HG03439 (cell line): ENCODE data around the gene TRIM65.
"Not testable (repeated sequence)": the region's sequence is repeated elsewhere in the genome, so short reads cannot be mapped to it uniquely, and the experiment has no call there.

ENCODE experiments used
- ATAC-seq: cut with Tn5 transposase; IDR thresholded peaks from one replicate; pipeline ENCODE4 v1.9.1; 2021; ENCODE audit warnings: mild to moderate bottlenecking, moderate library complexity; ENCODE audit not compliant: unreplicated experiment

TRIM65 gene

GRCh38 chr17:75876190-75876937 is 20.4 kb downstream of the TRIM65 start:
- ATAC-seq, result no peak

GRCh38 chr17:75875940-75876189 is 20.9 kb downstream of the TRIM65 start:
- no peak for ATAC-seq

GRCh38 chr17:75875182-75875939 is 21.4 kb downstream of the TRIM65 start:
- no peak for ATAC-seq

DNA sequence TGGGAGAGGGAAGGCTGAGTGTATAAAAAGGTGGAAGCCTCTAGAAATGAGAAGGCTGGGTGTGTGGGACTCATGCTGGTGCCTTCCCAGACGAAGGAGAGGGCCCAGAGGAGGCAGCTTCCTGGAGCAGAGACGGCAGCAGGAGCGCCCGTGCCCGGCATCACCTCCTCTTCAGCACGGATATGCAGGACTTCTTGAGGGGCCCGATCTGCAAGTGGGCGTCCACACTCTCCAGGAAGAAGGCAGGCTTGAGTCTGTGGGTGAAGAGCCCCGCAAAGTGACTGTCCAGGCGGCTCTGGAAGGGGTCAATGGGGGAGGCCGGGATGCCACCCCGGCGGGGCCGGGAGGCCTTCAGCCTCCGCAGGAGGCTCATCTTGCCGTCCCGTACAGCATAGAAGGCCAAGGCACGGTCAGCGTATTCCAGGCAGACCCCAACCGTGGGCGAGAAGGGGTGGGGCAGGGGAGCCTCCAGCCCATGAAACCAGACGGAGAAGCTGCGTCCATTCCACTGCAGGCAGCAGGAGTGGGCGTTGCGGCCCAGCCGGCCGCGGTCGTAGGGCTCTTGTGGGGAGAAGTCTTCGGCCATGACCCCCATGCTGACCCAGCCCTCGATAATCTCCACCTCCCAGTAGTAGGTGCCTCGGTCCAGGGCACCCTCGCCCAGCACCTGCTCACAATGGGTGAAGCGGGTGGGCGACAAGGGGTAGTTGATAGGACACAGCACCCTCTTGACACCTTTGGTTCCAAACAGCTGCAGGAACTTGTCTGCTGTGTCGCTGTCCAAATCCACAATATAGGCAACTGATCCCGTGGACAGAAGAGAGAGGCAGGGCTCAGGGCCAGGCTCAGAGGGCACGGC is 22.2 kb downstream of the TRIM65 start:
- no peak for ATAC-seq

DNA sequence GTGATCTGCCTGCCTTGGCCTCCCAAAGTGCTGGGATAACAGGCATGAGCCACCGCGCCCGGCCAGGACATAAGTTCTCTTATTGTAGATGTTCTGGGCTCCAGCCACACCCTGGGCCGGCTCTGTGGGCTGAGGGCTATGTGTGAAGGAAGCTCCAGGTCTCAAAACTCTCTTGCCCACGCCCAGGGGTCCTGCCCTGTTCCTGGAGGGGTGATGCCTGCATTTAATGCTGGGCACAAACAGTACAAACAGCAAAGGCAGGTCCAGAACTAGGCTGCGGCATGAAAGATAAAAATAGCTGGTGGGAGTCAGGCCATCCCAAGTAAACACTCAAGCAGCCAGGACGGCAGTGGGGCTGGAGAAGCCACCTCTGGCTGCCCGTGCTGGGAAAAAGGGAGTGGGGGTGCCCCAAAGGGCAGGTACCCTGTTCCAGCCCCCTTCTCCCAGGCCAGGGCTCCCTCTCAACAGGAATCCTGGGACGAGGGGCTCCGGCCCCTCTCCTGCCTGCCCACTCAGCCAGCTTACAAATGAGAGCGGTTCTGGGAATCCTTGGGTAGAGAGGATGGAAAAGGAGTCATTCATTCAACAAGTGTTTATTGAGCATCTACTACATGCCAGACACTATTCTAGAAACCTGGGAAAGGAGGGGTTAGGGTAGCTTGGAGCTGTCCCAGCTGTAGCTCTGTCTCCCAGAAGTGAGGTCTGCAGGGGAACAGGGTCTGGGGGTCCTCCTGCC is 23.0 kb downstream of the TRIM65 start:
- ATAC-seq, result no peak

DNA sequence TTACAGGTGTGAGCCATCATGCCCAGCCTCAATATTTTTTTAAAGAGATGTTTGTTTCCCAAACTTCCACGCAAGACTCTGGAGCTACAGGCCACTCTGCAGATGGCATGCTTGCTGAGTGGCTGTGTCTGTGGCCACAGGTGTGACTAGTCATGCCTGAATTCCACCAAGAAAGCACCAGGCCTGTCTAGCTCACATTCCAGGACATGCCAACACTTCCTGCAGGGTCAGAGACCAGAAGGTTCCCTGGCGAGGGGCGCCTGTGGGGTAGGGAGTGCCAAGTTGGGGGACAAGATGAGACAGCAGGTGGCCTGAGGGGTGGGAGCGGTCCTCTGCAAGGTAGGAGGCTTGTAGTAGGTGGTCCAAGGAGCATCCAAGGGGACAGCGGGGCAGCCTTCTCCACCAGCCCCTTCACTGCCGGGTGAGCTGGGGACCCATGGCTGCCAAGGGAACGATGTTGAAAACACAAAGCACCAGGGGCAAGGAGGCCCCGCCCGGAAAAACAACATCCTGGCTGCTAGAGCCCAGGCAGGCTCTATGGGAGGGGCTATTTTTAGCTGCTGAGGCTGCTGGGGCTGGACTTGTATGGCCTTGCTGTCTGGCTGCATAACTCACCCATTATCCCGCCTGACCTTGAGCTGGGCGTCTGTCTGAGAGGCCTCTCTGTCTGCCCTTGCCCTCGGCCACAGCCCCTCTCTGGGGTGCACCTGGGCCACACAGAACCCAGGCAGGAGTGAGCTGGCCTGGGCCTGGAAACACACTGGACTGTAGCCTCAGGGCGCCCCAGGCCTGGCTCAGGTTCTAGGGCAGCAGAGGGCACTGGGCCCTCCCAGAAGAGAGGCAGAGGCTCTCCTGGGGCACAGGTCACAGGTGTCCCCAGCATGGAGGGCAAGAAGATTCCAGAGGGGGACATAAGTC is 24.1 kb downstream of the TRIM65 start:
- ATAC-seq, result no peak

GRCh38 chr17:75870228-75870627 is 26.5 kb downstream of the TRIM65 start:
- not testable (repeated sequence) for ATAC-seq

DNA sequence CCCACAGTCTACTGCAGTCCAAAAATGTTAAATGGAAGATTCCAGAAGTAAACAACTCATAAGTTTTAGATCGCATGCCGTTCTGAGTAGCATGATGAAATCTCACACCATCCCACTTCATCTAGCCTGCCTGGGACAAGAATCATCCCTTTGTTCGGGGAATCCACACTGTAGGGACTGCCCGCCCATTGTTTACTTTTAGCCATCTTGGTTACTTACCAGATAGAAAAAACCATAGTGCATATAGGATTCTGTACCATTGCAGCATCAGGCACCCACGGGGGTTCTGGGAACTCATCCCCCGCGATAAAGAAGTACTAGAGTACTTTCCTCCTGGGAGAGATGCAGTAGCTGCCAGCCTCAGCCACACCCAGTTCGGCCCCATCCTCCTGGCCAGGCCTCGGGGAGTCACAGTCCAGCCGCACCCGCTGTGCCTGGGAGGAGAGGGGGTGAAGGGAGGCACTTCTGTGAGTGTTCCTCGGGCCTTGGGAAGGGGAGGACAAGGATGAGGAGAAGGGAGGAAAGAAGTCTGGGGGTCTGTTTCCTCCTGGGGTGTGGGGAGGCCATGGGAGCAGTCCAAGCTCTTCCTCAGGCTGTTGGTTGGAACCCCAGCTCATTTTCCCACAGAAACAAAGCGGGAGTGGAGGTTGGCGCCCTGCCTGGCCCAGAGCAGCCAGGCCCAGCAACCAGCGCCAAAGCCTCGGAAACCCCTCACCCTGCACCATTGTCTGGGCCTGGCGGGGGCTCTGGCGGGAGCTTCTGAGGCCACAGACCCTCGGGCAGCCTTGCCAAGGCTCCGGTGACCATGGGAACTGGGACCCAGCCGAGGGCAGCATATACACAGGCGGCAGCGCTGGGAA is 27.2 kb downstream of the TRIM65 start:
- no peak for ATAC-seq

DNA sequence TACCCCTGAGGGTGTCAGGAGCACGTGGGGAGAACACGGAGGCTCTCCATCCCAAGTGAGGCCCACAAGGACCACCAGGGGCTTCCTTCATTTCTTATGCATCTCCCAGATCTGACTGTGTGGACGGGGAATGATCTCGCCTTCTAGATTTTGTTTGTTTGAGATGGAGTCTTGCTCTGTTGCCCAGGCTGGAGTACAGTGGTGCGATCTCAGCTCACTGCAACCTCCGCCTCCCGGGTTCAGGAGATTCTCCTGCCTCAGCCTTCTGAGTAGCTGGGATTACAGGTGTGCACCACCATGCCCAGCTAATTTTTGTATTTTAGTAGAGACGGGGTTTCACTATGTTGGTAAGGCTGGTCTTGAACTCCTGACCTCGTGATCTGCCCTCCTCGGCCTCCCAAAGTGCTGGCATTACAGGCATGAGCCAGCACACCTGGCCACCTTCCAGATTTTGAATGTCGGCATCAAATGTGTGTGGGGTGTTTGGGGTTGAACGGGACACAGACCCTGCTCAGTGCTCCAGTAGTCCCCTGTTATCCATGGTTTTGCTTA is 27.9 kb downstream of the TRIM65 start:
- not testable (repeated sequence) for ATAC-seq

DNA sequence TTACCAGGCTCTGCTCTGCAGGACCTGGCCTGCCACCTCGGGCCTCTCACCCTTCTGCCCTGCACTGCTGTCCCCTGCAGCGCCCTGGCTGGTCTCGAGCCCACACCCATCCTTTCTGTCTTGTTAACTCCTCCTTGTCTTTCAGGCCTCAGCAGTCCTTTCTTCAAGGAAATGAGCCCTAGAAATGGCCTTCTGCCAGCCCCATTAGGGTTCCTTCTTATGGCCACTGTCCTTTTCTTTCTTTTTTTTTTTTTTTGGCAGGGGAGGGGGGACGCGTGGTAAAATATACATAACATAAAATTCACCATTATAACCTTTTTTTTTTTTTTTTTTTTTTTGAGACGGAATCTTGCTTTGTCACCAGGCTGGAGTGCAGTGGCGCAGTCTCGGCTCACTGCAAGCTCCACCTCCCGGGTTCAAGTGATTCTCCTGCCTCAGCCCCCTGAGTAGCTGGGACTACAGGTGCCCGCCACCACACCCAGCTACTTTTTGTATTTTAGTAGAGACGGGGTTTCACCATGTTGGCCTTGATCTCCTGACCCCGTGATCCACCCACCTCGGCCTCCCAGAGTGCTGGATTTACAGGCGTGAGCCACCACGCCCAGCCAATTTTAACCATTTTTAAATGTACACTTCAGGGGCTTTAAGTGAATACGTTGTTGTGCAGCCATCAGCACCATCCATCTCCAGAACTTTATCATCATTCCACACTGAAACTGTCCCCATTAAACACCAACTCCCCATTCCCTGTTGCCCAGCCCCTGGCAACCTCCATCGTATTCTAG is 31.2 kb downstream of the TRIM65 start:
- ATAC-seq, result not testable (repeated sequence)

- peak; percentile 9 for ATAC-seq
Measured at GRCh38 chr17:75864887-75865286, 31.9 kb downstream of the TRIM65 start.

DNA sequence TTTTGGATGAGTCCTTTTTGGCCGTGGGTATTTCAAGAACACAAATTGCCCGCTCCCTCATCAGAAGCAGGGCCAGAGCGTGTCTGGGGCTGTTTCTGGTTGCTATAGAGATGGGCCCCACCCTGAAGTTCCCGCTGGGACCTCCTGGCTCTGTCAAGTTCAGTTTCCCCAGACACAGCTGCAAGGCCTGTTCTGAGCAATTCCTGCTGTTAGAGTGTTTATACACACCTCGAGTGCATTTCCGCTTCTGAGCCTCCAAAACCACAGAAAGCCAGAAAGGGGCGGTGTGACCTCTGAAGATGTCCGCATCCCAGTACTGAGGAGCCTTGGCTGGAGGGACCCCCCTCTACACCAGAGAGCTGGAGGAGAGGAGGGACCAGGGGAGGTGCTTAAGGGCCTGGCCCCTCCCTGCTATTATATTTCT is 32.3 kb downstream of the TRIM65 start:
- peak; percentile 60 for ATAC-seq

- no peak for ATAC-seq
Measured at GRCh38 chr17:75861927-75862317, 34.8 kb downstream of the TRIM65 start.

- ATAC-seq, result not testable (repeated sequence)
Measured at GRCh38 chr17:75859358-75859757, 37.4 kb downstream of the TRIM65 start.

GRCh38 chr17:75856062-75856756 is 40.5 kb downstream of the TRIM65 start:
- peak; percentile 0 for ATAC-seq

DNA sequence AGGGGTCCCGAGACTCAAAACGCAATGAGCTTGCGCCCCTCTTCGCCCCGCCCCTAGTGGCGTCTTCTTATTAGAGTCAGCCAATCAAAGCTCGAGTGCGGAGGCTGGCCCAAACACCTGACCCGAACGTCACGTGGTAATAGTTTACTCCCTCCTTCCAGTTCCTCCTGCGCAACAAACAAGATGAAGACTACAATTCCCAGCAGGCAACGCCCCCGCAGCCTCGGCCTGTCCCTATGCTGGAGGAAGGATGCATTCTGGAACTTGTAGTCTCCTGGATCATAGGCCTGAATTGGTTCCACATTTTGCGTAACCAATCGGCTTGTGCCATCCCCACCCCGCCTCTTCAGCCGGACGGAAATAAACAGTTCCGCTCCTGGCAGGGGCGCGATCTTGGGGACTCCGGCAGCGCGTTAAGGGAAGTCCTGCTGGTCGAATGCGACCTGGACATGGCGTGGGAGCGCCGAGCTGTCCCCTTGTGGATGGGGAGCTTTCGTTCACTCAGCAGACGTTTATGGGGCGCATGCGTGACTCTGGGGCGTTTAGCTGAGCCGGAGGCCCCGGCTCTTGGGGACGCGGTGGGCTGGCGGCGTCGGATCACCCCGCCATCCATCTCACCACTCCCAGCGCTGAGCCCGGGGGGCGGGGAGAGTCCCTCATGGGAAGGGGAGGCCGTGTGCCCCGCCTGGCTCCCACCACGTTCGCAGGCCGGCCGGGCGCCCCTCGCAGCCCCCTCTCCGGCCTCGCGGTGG is 41.3 kb downstream of the TRIM65 start, which contains the start of gene WBP2:
WBP2 (minus strand) TSS at position 26 of the 752 bp plus-strand sequence. CDS start 38 bp downstream, outside the sequence.
- peak; percentile 87 for ATAC-seq
